SU-DHL-6 (cell line): ENCODE data around the gene NAA35.

ENCODE experiments used
- H2AFZ ChIP-seq: fragments of 200-600 bp; sonication (generic); 2 replicates; pipeline ENCODE4 v1.6.1; 2014; ENCODE audit warnings: low read depth, mild to moderate bottlenecking, moderate library complexity, mixed read lengths, antibody characterized with exemption, low read length; ENCODE audit not compliant: severe bottlenecking
- H3F3A ChIP-seq: fragments of 200-600 bp; shearing (Covaris generic); 2 replicates; pipeline ENCODE4 v1.6.0; 2016; ENCODE audit warnings: antibody characterized with exemption, mild to moderate bottlenecking; ENCODE audit not compliant: insufficient read depth
- H3K27ac ChIP-seq: fragments of 200-600 bp; sonication (generic); 2 replicates; pipeline ENCODE4 v1.5.1; 2016; ENCODE audit warnings: low read depth, mild to moderate bottlenecking, low read length, moderate library complexity, mixed read lengths
- H3K27me3 ChIP-seq: fragments of 200-600 bp; sonication (generic), shearing (Covaris generic); 2 replicates; pipeline ENCODE4 v1.6.0; 2014; ENCODE audit warnings: mild to moderate bottlenecking, low read length
- H3K36me3 ChIP-seq: fragments of 200-600 bp; sonication (generic); 2 replicates; pipeline ENCODE4 v1.6.1; 2014; ENCODE audit warnings: mild to moderate bottlenecking, low read length, mixed read lengths
- H3K4me2 ChIP-seq: fragments of 300-600, 200-600 bp; shearing (Covaris generic), sonication (generic); 2 replicates; pipeline ENCODE4 v1.6.0; 2014; ENCODE audit warnings: low read length, low read depth, mild to moderate bottlenecking; ENCODE audit not compliant: poor library complexity, severe bottlenecking
- H3K4me3 ChIP-seq: fragments of 200-600 bp; sonication (generic); 2 replicates; pipeline ENCODE4 v1.5.1; 2014; ENCODE audit warnings: antibody characterized with exemption, low read length, mild to moderate bottlenecking, mixed read lengths; ENCODE audit not compliant: insufficient read depth, poor library complexity, severe bottlenecking
- H3K79me2 ChIP-seq: fragments of 200-600 bp; sonication (generic); 2 replicates; pipeline ENCODE4 v1.6.1; 2014; ENCODE audit warnings: mild to moderate bottlenecking, low read length, moderate library complexity; ENCODE audit not compliant: insufficient read depth
- H3K9ac ChIP-seq: fragments of 200-600 bp; sonication (generic); 2 replicates; pipeline ENCODE4 v1.7.0; 2014; ENCODE audit warnings: mild to moderate bottlenecking, low read length
- H3K9me2 ChIP-seq: fragments of 200-600 bp; sonication (generic); replicated peaks from 2 replicates; pipeline ENCODE4 v1.6.1; 2014; ENCODE audit warnings: low read length; ENCODE audit not compliant: insufficient read depth
- H3K9me3 ChIP-seq: fragments of 200-600 bp; sonication (generic); 2 replicates; pipeline ENCODE4 v1.6.1; 2014; ENCODE audit warnings: low read length, mixed read lengths; ENCODE audit not compliant: insufficient read depth
- H4K20me1 ChIP-seq: fragments of 200-600 bp; sonication (generic); 2 replicates; pipeline ENCODE4 v1.6.1; 2014; ENCODE audit warnings: low read depth, mild to moderate bottlenecking, antibody characterized with exemption, low read length, moderate library complexity, mixed read lengths
- EZH2phosphoT487 ChIP-seq: fragments of 200-600 bp; sonication (generic), shearing (Covaris generic); conservative IDR thresholded peaks from 2 replicates; pipeline ENCODE4 v1.6.1; 2018; ENCODE audit warnings: mild to moderate bottlenecking, antibody characterized with exemption, low read length, moderate library complexity, mixed read lengths
- TF ChIP-seq, protein P1 (sequence below): fragments of 200-600 bp; sonication (generic); IDR thresholded peaks from one replicate; pipeline ENCODE4 v1.5.1; 2017; ENCODE audit warnings: antibody characterized with exemption, mild to moderate bottlenecking, low read length, moderate library complexity; ENCODE audit not compliant: insufficient read depth, poor library complexity, severe bottlenecking

Gene NAA35

DNA sequence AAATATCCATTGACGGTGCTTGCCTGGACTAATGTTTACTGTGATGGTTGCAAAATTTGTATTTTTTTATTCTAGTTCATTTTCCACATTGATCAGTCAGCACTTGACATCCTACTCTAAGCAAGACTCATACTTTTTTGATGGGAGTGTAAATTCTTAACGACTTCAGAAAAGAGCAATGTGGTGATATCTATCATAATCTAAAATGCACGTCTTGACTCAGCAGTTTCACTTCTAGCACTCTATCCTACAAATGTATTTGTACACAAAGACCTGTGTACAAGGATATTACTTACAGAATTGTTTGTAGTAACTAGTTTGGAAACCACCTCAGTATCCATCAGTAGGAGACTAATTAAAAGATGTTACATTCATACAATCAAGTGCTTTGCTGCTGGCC lies 24.0 kb downstream of the NAA35 start:
- Histone ChIP-seq H3K36me3 (peaks cover 19% of the 10 kb centered on the region; the same call in 1 of the 2 replicates), H3K79me2 (no peaks in the 10 kb centered on the region)
- TF ChIP-seq EZH2phosphoT487 = no peak
- TF ChIP-seq, protein P1, sequence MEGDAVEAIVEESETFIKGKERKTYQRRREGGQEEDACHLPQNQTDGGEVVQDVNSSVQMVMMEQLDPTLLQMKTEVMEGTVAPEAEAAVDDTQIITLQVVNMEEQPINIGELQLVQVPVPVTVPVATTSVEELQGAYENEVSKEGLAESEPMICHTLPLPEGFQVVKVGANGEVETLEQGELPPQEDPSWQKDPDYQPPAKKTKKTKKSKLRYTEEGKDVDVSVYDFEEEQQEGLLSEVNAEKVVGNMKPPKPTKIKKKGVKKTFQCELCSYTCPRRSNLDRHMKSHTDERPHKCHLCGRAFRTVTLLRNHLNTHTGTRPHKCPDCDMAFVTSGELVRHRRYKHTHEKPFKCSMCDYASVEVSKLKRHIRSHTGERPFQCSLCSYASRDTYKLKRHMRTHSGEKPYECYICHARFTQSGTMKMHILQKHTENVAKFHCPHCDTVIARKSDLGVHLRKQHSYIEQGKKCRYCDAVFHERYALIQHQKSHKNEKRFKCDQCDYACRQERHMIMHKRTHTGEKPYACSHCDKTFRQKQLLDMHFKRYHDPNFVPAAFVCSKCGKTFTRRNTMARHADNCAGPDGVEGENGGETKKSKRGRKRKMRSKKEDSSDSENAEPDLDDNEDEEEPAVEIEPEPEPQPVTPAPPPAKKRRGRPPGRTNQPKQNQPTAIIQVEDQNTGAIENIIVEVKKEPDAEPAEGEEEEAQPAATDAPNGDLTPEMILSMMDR = no peak

DNA sequence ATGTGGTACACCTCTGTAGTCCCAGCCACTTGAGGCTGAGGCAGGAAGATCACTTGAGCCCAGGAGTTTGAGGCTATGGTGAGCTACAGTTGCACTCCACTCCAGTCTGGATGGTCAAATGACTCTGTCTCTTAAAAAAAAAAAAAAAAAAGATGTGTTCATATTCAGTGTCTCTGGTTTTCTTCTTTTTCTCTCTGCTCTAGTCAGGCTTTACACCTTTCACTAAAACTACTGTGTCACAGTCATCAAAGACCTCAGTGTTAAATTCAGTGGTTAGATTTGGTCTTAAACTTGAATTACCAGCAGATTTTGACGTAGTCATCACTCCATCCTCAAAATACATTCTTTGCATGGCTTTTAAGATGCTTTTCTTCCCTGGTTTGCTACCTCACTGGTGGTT lies 28.8 kb downstream of the NAA35 start:
- Histone ChIP-seq H3K9ac (no peak overlapping the region), H3K4me2 (no peak overlapping the region), H3K9me3 (no peaks in the 10 kb centered on the region), H2AFZ (no peak overlapping the region), H3K4me3 (no peak overlapping the region), H3F3A (no peaks in the 10 kb centered on the region), H3K36me3 (peaks cover 8% of the 10 kb centered on the region; the same call in 1 of the 2 replicates), H4K20me1 (no peaks in the 10 kb centered on the region), H3K27me3 (no peaks in the 10 kb centered on the region), H3K79me2 (no peaks in the 10 kb centered on the region), H3K9me2 (no peaks in the 10 kb centered on the region), H3K27ac (no peak overlapping the region)
- TF ChIP-seq EZH2phosphoT487 = no peak
- TF ChIP-seq, protein P1 = no peak

More for the DNA sequence above, 24.0 kb downstream of the NAA35 start:
- Histone ChIP-seq H3K9me3 (no peaks in the 10 kb centered on the region), H3K4me2 (no peak overlapping the region), H3K27me3 (no peaks in the 10 kb centered on the region), H3F3A (no peaks in the 10 kb centered on the region), H4K20me1 (no peaks in the 10 kb centered on the region), H2AFZ (no peak overlapping the region), H3K9ac (no peak overlapping the region), H3K9me2 (no peaks in the 10 kb centered on the region), H3K27ac (no peak overlapping the region), H3K4me3 (no peak overlapping the region)

DNA sequence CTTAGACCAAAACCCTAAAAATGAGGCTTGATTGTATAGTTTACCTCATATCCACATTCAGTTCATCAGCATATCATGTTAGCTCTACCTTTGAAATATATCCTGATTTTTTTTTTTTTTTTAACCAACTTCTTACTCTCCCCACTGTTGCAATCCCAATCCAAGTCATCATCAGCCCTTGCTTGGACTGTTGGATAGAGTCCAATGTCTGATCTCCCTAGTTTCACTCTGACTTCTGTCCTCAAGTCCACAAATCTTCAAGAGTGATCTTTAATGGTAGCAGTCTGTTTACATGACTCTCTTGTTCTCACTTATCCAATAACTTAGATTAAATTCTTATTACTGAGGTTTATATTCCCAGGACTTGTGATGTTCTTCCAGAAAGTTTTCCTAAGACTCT lies 30.8 kb downstream of the NAA35 start:
- Histone ChIP-seq H3K9me2 (no peaks in the 10 kb centered on the region), H4K20me1 (no peaks in the 10 kb centered on the region), H3K79me2 (no peaks in the 10 kb centered on the region), H3F3A (no peaks in the 10 kb centered on the region), H3K9me3 (no peaks in the 10 kb centered on the region), H2AFZ (no peak overlapping the region), H3K36me3 (peaks cover 11% of the 10 kb centered on the region; the same call in 1 of the 2 replicates), H3K27ac (no peak overlapping the region), H3K9ac (no peak overlapping the region), H3K4me2 (no peak overlapping the region), H3K27me3 (no peaks in the 10 kb centered on the region), H3K4me3 (no peak overlapping the region)
- no peak for TF ChIP-seq EZH2phosphoT487
- TF ChIP-seq, protein P1 = no peak
